GM19468 (cell line): ENCODE results near the gene OIP5.
A peak's percentile ranks its signal among the peaks of the same experiment; 100 is the strongest.
"Not testable (repeated sequence)": the region's sequence is repeated elsewhere in the genome, so short reads cannot be mapped to it uniquely, and the experiment has no call there.

Source experiments
- ATAC-seq: cut with Tn5 transposase; IDR thresholded peaks from one replicate; pipeline ENCODE4 v1.9.1; 2021; ENCODE audit warnings: mild to moderate bottlenecking, moderate library complexity, moderate number of reproducible peaks; ENCODE audit not compliant: unreplicated experiment; ENCODE audit errors: extremely low read depth

The OIP5 gene

DNA sequence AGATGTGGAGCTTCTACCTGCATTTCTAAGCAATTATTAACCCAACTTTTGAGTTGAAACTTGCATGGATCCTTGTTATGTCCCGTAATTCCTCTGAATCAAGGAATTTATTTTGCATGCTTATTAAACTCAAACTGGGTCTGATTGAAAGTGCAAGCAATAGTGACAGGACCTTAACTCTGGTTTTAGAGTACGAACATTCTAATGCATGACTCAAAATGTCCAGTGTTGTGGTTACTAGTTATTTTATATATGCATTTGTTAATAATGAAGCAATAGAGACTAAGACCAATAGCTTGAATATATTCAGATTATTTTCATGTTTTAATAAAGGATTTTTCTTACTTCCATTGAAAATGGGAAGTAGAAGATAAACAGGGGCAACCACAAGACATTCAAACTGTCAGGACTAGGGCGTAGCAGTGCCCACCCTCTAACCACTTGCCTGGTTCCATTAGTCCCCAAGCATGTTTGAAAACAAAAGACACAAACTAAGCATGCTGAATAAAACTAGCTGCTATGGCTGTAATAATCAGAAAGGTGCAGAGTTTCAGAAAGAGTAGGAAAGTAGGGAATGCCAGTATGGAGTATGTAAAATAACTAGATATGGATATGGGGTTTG is 28.1 kb downstream of the OIP5 start:
- ATAC-seq: no peak

DNA sequence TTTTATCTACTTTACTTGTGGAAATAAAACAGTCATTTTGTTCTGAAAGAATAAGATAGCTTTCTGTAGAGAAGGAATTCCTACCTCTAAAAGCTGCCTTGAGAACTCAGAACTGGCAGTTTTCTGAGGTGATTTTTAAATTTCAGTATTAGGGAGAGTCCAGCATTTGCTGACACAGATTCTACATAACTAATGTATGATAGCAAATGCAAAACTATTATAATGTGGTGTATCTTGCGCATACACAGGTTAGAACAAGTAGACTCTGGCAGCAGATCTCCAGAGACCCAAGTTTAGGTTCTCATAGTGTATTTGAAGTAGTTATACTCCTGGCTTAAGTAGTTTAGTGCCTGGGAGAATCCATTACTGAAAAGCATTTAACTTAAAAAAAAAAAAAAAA is 30.8 kb downstream of the OIP5 start:
- ATAC-seq: no peak

DNA sequence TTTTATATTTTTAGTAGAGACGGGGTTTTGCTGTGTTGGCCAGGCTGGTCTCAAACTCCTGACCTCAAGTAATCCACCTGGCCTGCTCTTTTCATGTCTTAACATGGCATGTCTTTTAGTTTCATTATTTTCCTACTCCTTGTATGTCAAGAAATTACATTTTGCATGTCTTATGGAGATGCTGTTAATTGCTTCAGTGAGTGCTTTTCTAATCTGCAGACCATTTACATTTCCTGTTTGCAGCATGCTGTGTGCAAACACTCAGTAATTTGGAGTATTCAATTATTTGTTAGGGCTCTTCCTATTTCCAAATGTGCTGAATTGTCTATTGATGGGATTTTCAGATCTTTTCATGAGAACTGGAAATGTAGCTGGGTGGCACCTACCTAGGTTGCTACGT is 31.3 kb downstream of the OIP5 start:
- ATAC-seq: not testable (repeated sequence)

DNA sequence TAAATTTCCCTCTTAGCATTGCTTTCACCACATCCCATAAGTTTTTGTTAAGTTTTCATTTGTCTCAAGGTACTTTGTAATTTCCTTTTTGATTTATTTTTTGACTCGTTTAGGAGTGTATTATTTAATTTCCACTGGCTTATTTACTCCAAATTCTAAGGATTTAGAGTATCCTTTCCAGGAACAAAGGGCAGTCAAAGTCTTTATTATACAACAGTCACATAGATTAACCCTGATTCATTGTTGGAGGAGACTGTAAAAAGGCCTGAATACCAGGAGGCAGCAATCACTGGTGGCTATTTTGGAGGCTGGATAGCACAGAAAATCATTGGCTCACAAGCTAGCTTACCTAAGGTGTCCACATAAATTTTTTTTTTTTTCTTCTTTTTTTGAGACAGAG is 39.9 kb downstream of the OIP5 start:
- ATAC-seq: no peak

DNA sequence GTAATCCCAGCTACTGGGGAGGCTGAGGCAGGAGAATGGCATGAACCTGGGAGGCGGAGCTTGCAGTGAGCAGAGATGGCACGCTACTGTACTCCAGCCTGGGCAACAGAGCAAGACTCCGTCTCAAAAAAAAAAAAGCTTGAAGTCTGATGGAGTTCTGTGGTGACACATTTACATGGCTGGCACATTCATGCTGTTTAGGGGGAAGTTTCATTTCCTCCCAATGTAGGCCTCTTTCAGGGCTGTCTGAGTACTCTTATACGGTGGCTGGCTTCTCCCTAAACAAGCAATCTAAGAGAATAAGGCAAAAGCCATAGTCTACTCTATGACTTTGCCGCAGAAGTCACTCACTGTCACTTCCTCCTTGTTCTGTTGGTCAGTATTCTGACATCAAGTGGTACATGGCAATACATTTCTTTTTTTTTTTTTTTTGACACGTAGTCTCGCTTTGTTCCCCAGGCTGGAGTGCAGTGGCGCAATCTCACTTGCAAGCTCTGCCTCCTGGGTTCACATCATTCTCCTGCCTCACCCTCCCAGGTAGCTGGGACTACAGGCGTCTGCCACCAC is 41.2 kb downstream of the OIP5 start:
- ATAC-seq: peak; percentile 50

DNA sequence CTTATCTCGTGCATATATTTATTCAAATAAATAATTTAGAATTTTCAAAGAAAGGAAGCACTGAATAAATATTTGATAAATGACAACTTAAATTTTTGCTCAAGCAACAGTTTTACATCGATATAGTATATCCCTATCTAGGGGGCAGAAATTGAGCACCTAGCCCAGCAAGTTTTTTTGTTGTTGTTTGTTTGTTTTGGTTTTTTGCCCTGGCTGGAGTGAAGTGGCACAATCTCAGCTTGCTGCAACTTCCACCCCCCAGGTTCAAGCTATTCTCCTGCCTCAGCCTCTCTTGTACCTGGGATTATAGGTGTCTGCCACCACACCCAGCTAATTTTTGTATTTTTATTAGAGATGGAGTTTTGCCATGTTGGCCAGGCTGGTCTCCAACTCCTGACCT is 42.4 kb downstream of the OIP5 start:
- no peak for ATAC-seq

DNA sequence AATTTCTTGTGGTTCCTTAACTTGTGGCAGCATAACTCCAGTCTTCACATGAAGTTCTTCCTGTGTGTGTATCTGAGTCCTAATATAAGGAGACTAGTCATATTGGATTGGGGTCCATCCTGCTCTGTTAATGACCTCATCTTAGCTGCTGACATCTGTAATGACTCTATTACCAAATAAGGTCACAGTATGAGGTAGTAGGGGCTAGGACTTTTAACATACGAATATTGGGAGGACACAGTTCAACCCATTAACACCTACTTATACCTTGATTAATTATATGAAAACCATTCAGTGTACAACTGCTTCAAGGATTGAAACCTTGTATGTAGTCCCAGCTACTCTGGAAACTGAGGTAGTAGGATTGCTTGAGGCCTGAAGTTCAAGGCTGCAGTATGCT is 43.9 kb downstream of the OIP5 start:
- ATAC-seq: no peak

DNA sequence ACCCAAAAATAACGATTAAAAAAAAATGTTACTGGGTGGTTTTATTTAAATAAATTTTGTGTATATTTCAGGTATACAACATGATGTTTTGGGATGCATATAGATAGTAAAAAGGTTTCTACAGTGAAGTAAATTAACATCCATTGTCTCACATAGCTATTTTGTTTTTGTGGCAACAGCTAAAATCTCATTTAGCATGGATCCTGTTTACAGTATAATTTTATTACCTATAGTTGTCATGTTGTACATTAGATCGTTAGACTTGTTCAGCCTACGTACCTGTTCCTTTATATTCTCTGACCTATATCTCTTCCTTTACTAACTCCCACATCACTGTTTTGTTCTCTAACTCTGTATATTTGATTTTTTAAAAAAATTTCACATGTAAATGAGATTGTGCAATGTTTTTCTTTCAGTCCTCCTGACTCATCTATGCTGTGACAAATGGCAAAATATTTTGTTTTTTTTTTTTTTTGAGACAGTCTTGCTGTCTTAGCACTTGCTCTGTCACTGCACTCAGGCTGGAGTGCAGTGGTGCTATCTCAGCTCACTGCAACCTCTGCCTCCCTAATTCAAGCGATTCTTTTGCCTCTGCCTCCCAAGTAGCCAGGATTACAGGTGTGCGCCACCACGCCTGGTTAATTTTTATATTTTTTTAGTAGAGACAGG is 45.6 kb downstream of the OIP5 start:
- ATAC-seq: no peak

DNA sequence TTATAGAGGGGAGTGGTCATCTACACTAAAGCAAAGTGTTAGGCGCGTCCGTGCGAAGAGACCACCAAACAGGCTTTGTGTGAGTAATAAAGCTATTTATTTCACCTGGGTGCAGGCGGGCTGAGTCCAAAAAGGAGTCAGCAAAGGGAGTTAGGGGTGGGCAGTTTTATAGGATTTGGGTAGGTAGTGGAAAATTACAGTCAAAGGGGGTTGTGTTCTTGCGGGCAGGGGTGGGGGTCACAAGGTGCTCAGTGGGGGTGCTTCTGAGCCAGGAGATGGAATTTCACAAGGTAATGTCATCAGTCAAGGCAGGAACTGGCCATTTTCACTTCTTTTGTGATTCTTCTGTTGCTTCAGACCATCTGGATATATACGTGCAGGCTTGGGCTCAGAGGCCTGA is 47.1 kb downstream of the OIP5 start:
- no peak for ATAC-seq

DNA sequence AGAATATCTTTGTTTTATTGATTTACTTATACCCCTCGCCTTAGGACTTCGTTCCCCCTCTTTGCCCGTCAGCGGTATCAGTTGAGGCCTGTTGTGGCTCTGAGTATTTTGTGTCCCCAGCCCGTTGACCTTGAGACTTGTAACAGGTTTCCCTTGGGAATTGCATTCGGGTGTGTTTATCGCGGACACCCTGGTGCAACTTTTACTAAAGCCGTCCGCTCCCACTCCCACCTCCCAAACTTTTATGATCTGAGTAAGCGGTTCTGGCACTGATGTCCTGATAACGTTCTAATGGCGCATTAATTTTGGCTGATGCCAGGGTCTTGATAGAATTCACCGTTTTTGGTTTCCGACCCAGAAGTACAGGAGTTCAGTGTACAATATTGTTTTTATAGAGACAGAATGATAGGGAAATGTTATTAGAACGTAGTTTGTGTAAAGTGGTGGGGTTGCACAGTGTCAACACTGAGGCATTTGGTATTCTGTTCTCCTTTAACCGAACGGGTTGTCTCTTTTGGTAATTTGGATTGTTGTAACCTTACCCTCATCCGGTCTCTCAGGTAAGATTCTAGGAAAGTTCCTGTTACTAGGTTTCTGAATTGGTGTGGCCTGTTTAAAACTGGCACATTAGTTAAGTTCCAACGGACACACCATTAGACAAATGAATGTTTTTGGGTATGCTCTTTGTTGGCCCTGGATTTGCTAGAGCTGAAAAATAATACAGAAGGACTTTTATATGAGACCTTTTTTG is 47.8 kb downstream of the OIP5 start:
- no peak for ATAC-seq

DNA sequence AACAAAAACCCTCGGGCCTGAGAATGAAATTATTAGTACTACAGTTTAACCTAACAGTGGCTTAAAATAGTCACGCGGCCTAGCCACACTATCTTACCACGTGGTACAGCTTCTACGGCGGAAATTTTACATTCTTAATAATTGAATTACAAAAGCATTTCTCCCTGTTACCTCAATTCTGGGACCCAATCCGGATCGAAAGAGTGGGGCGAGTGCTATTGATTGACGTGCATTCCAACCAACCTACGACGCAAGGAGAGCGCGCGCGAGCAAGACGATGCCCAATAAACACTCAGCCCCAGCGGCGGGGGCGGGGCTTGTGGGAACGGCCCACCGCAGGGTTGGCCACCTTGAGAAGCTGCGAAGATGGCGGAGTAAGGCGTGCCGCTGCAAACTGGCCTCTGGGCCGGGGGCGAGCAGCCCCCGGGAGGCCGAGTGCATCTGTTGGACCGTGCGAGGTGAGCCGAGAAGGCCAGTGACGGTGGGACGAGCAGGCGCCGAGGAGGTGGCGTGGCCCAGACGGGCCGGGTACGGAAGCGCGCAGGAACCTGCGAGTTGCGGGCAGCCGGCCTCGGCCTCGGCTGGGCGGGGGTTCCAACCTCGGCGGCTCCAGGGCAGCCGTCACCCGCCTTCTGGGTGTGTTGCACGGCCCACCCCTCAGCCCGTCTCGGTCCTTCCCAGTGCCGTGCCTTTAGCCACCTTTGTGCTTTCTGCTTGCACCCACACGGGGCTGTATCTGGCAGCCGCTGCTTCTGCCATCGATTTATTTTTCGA is 48.6 kb downstream of the OIP5 start:
- peak; percentile 85 for ATAC-seq

DNA sequence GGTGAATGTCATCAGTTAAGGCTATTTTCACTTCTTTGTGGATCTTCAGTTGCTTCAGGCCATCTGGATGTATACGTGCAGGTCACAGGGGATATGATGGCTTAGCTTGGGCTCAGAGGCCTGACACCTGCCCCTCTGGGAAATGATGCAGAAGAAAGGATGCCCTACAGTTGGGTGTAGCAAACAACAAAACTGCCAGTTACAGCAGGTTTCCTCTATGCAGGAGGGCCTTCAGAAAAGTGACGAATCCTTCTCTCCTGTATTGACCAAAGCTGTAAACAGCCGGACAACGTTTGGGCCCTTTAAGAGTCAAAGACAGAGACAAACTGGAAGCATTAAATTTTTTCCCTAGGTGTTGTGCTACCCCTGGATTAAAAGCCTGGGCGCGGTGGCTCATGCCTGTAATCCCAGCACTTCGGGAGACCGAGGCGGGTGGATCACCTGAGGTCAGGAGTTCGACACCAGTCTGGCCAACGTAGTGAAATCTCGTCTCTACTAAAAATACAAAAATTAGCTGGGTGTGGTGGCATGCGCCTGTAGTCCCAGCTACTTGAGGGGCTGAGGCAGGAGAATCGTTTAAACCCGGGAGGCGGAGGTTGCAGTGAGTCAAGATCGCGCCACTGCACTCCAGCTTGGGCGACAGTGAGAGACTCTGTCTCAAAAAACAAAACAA is 49.3 kb downstream of the OIP5 start:
- not testable (repeated sequence) for ATAC-seq

DNA sequence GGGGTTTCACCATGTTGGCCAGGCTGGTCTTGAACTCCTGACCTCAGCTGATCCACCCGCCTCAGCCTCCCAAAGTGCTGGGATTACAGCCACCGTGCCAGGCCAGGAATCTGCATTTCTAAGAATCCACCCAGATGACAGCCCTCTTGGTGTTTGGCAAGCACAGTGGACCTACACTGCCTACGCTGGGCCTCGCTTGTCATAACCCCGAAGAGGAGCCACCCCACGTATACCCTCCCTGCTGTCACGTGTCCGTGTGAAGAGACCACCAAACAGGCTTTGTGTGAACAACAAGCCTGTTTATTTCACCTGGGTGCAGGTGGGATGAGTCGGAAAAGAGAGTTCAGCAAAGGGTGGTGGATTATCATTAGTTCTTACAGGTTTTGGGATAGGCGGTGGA is 50.0 kb downstream of the OIP5 start:
- not testable (repeated sequence) for ATAC-seq

DNA sequence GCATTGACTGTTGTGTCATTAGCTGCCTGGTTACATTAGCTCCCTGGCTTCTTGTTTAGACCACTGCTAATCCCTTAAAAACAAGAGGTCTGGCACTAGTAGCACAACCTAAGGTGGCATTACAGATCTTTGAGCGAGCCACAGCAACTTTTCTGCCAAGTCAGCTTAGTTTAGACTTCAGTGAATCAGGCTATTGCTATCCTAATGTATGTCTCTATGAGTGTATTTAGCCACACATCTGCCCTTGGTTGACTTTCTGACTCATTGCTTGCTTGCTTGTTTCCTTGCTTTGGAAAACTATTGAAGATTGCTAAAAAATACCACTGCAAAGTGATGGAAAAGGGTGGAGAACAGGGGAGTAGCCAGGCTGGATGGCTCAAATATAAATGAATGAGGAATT is 51.2 kb downstream of the OIP5 start:
- ATAC-seq: no peak

DNA sequence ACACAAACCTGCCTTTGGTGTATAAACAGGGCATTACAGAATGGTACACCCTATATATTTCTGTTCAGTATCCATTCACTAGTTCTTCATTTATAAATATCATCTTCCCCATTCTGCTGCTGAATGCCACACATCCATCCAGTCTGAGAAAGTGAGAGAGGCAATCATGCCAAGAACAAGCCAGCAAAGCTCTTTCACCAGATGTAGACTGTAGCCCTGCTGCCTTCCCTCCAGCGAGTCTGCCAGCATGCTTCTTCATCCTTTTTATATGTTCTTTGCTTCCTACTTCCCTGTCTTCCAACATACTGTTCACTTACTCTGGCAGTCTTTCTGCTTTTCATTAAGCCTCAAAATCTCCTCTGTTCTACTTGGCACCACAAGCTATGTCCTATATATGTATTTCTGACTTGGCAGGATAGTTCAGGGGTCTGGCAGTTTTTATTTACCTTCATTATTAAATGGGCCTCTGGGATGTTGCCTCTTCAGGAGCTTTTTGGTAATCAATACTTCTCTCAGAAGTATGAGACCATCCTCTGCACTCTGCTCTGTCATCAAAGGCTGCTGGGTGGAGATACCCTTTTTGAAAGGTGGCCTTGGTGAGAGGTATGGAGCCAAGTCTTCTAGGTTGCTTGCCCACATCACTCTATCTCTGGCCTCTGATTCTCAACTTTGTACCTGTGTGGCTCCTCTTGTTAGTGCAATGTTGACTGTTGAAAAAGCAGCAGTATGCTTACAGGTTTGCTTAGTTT is 52.7 kb downstream of the OIP5 start:
- ATAC-seq: no peak

DNA sequence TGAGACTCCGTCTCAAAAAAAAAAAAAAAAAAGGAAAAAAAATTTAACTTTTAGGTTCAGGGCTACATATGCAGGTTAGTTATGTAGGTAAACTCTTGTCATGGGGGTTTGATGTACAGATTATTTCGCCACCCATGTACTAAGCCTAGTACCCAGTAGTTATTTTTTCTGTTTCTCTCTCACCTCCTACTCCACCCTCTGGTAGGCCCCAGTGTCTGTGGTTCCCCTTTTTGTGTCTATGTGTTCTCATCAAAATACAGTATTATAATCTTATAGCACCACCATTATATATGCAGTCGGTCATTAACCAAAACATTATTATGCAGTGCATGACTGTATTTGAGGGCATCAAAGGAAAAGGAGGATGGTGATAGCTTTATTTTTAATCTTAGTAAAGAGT is 54.1 kb downstream of the OIP5 start:
- ATAC-seq: no peak

DNA sequence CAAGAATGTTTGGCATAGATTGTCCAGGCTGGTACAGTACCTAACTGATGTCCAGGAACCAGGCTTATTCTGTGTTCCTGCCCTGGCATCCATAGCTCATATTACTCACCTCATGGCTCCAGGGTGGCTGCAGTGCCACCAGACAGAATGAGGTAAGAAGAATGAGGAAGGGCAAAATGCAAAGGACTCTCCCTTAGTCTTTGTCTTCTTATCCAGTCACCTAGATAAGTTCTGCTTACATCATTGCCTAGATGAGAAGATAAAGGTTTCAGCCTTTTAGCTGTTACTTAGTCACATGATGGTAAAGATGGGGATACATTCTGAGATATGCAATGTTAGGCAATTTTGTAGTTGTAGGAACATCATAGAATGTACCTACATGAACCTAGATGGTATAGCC is 55.6 kb downstream of the OIP5 start:
- ATAC-seq: no peak

DNA sequence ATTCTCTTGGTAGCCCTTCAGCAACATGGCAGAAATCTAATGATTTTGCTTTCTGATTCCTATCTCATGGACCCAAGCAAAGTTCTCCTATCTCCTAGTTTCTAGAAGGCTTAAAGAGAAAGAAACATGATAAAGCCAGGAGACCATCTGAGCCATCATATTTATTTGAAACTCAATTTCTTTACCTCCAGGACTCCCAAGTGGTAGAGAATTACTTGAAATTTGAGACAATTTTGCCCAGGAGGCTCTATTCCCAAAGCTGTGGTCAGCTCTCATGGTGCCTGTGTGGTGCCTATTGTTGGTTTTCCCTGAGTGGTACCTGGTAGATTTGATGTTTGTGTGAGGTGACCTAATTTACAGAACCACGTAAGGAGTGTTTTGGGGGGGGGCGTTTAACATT is 62.5 kb downstream of the OIP5 start:
- ATAC-seq: no peak

DNA sequence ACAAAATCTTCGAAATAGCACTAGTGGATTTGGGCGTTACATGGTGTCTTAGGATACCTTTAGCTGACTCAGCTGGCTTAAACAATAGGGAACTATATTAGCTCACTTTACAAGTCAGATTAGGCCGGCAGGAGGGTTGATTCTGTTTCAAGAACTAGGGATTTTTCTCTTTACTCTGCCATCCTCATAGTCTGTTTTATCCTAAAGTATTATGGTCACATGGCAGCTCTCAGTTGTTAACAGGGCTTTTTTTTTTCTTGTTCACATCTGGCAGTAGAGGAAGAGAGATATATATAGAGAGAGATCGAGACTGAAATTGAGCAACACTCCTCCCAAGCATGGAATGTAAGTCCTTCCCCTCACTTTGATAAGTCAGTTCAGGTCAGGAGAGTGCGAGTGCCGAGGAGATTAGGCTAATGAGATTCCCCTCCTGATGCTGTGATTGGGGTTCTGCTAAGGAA is 68.5 kb downstream of the OIP5 start:
- ATAC-seq: no peak
